PFSK-1 (cell line): Measurements from ENCODE around the gene MX2.

Experiments
- FOXP2 ChIP-seq: optimal IDR thresholded peaks from 2 replicates; pipeline ENCODE3; 2011; ENCODE audit warnings: borderline replicate concordance, control low read depth, inconsistent platforms; ENCODE audit not compliant: insufficient read depth; ENCODE audit errors: extremely low read length, extremely low read depth
- POLR2AphosphoS5 ChIP-seq: IDR thresholded peaks from 2 replicates; pipeline ENCODE4 v1.6.1; 2012; ENCODE audit warnings: low read depth, mild to moderate bottlenecking, control low read depth, low read length, moderate library complexity
- REST ChIP-seq, 2 experiments: IDR thresholded peaks; 2 replicates each; pipeline versions ENCODE4 v1.6.1 to v1.8.0; 2011 to 2012; ENCODE audit warnings: low read depth in 2 of 2, low read length in 2 of 2, control low read depth in 1 of 2, inconsistent platforms in 1 of 2, mild to moderate bottlenecking in 1 of 2, moderate library complexity in 1 of 2; ENCODE audit not compliant: insufficient read depth in 1 of 2
- SIN3A ChIP-seq: IDR thresholded peaks from 2 replicates; pipeline ENCODE4 v1.6.1; 2012; ENCODE audit warnings: mild to moderate bottlenecking, low read length, moderate library complexity, borderline replicate concordance; ENCODE audit not compliant: insufficient read depth
- TAF1 ChIP-seq: IDR thresholded peaks from 2 replicates; pipeline ENCODE4 v1.6.1; 2012; ENCODE audit warnings: low read length, control low read depth, borderline replicate concordance; ENCODE audit not compliant: insufficient read depth

MX2 gene

DNA sequence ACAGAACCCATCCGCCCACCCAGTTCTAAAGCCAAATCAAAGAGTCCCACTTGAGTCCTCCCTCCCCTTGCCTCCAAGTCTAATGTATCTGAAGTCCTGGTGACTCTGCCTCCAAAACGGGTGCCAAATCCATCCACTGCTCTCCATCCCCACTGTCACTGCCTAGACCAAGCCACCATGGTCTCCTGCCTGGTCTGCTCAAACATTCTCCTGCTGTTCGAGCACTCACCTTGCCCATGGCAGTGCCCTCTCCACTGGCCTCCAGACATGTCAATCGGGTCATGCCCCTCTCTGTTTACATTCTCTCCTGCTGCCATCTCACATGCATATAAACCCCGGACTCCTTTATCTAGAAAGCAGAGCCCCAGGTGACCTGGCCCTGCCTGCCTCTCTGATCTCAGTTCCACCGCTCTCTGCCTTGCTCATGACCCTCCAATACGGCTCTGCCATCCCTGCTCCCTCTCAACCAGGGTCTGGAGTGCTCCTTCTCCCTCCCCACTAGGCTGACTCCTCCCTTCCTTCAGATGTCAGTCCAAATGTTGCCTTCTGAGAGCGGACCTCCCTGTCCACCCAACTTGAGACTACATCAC, 32.1 kb downstream of the MX2 start:
- TF ChIP-seq REST (IDR thresholded peaks at IDR 0.05; ENCODE audit: insufficient read depth in 1 of 2, low read depth in 2 of 2, low read length in 2 of 2) (no peak), TAF1 (no peak), SIN3A (no peak), FOXP2 (no peak), POLR2AphosphoS5 (no peak)

- no peak for TF ChIP-seq TAF1
- no peak for TF ChIP-seq POLR2AphosphoS5
- no peak for TF ChIP-seq FOXP2
- no peak for TF ChIP-seq REST (IDR thresholded peaks at IDR 0.05; ENCODE audit: insufficient read depth in 1 of 2, low read depth in 2 of 2, low read length in 2 of 2)
Measured at GRCh38 chr21:41396558-41397075, 34.8 kb downstream of the MX2 start.

GRCh38 chr21:41397471-41397891, 35.7 kb downstream of the MX2 start:
- no peak for TF ChIP-seq POLR2AphosphoS5
- TF ChIP-seq REST (IDR thresholded peaks at IDR 0.05; ENCODE audit: insufficient read depth in 1 of 2, low read depth in 2 of 2, low read length in 2 of 2): no peak
- no peak for TF ChIP-seq SIN3A
- TF ChIP-seq TAF1: no peak
- no peak for TF ChIP-seq FOXP2

GRCh38 chr21:41398251-41398650, 36.4 kb downstream of the MX2 start:
- TF ChIP-seq TAF1 (no peak), POLR2AphosphoS5 (no peak), REST (IDR thresholded peaks at IDR 0.05; ENCODE audit: insufficient read depth in 1 of 2, low read depth in 2 of 2, low read length in 2 of 2) (no peak), SIN3A (no peak), FOXP2 (no peak)
